SHP77 treated with DMSO at 0.1 percent for 48 hours (cell line): ENCODE measurements around the gene E2F8.
"Not testable (repeated sequence)": the region's sequence is repeated elsewhere in the genome, so short reads cannot be mapped to it uniquely, and the experiment has no call there.

ENCODE experiments used
- DNase-seq: peaks from one replicate; lab custom pipeline; 2025; lab: John Stamatoyannopoulos, UW

E2F8 gene

GRCh38 chr11:19240420-19241259 lies at the start of gene E2F8:
Gene E2F8, minus strand, starts transcription at chr11:19240945. Its CDS starts 824 bp downstream, at chr11:19240121.
- DNase-seq, result peak; percentile 52

GRCh38 chr11:19290356-19290755 lies 49.6 kb upstream of the E2F8 start:
- no peak for DNase-seq

- DNase-seq, result no peak
Observed at GRCh38 chr11:19288256-19288655, 47.5 kb upstream of the E2F8 start.

GRCh38 chr11:19286411-19286810 lies 45.7 kb upstream of the E2F8 start:
- DNase-seq, result no peak

- DNase-seq, result no peak
Observed at GRCh38 chr11:19284881-19285280, 44.1 kb upstream of the E2F8 start.

GRCh38 chr11:19283991-19284390 lies 43.2 kb upstream of the E2F8 start:
- no peak for DNase-seq

GRCh38 chr11:19281555-19281954 lies 40.8 kb upstream of the E2F8 start:
- DNase-seq, result no peak

- DNase-seq, result no peak
Observed at GRCh38 chr11:19281041-19281440, 40.3 kb upstream of the E2F8 start.

- DNase-seq, result no peak
Observed at GRCh38 chr11:19279451-19279850, 38.7 kb upstream of the E2F8 start.

GRCh38 chr11:19276859-19277808 lies 36.4 kb upstream of the E2F8 start:
- no peak for DNase-seq

- DNase-seq, result no peak
Observed at GRCh38 chr11:19275496-19275895, 34.8 kb upstream of the E2F8 start.

GRCh38 chr11:19273219-19273618 lies 32.5 kb upstream of the E2F8 start:
- not testable (repeated sequence) for DNase-seq

- no peak for DNase-seq
Observed at GRCh38 chr11:19268909-19269308, 28.2 kb upstream of the E2F8 start.

- no peak for DNase-seq
Observed at GRCh38 chr11:19267567-19267966, 26.8 kb upstream of the E2F8 start.

- DNase-seq, result no peak
Observed at GRCh38 chr11:19263333-19263732, 22.6 kb upstream of the E2F8 start.

- peak; percentile 4 for DNase-seq
Observed at GRCh38 chr11:19259487-19260345, 19.0 kb upstream of the E2F8 start.

GRCh38 chr11:19258641-19259230 lies 18.0 kb upstream of the E2F8 start:
- DNase-seq, result no peak

GRCh38 chr11:19254441-19254840 lies 13.7 kb upstream of the E2F8 start:
- not testable (repeated sequence) for DNase-seq

GRCh38 chr11:19253817-19254216 lies 13.1 kb upstream of the E2F8 start:
- no peak for DNase-seq

GRCh38 chr11:19253153-19253745 lies 12.5 kb upstream of the E2F8 start:
- peak; percentile 63 for DNase-seq
